Measurements from ENCODE around the gene FREM2. TPM values are rescaled to one million over a fixed set of nuclear protein-coding genes. Genes with fewer than 3 reads are reported as not detected.

FREM2 gene
- total and polyA plus RNA-seq, 2 donors (not counting 3 experiments of a cell fraction or from before 2014, with no cell fraction given), result under 0.01 TPM; not detected in 1

- H3K9ac ChIP-seq (replicated peaks; ENCODE audit: extremely low read depth, insufficient read depth, low read length), result no peak overlapping the region
- no peak overlapping the region for H3K27ac ChIP-seq (ENCODE audit: insufficient read depth, low read depth, low read length)
- peaks cover 0 to 4% of the 10 kb centered on the region in 2 experiments for H3K27me3 ChIP-seq (ENCODE audit: control insufficient read depth in 2 of 2, insufficient read depth in 2 of 2, low read length in 2 of 2)
- no peak overlapping the region for H3K4me2 ChIP-seq (ENCODE audit: insufficient read depth, low read length)
- H2AFZ ChIP-seq (ENCODE audit: low read depth, low read length), result no peak overlapping the region
- H3K36me3 ChIP-seq (ENCODE audit: control insufficient read depth in 2 of 2, extremely low read depth in 1 of 2, insufficient read depth in 2 of 2, low read length in 2 of 2), result no peaks in the 10 kb centered on the region
- dilution Hi-C loops (cut with MboI; ENCODE audit: extremely low pct_ligation_motif_present, low sequenced_read_pairs) (no loop called here), intact Hi-C loops (cut with micrococcal nuclease) (no loop called here)
- no peak overlapping the region for H3K4me3 ChIP-seq (replicated peaks in 1 of 3; ENCODE audit: insufficient read depth in 1 of 3, low read depth in 1 of 3, low read length in 3 of 3)
- ChIA-PET POLR2A (interaction anchor here (0.6 kb wide), 1 partner anchor 1057 kb away, joined by 3 read pairs; no protein-coding TSS in a partner anchor), CTCF (no interaction called here)
- DNase-seq (ENCODE audit: low read depth, low spot score) (no peak), FAIRE-seq (no peak)
- H3K9me3 ChIP-seq (replicated peaks; ENCODE audit: control insufficient read depth, insufficient read depth, low read length), result no peaks in the 10 kb centered on the region
- TF ChIP-seq, protein P1, sequence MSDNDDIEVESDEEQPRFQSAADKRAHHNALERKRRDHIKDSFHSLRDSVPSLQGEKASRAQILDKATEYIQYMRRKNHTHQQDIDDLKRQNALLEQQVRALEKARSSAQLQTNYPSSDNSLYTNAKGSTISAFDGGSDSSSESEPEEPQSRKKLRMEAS (IDR thresholded peaks at IDR 0.05; ENCODE audit: insufficient read depth, insufficient read length), result no peak
- TF ChIP-seq FOS (IDR thresholded peaks at IDR 0.05; ENCODE audit: borderline replicate concordance, insufficient read depth, low read length) (no peak), POLR2AphosphoS5 (IDR thresholded peaks at IDR 0.05; ENCODE audit: insufficient read depth, low read depth, low read length) (no peak), GATA2 (IDR thresholded peaks at IDR 0.05; ENCODE audit: insufficient read depth, insufficient read length, low read depth, low read length) (no peak), EZH2 (IDR thresholded peaks at IDR 0.05; ENCODE audit: borderline replicate concordance, low read depth, low read length, severe bottlenecking) (no peak), MYC (IDR thresholded peaks at IDR 0.05; ENCODE audit: low read depth, low read length) (no peak)
- TF ChIP-seq, protein P2, sequence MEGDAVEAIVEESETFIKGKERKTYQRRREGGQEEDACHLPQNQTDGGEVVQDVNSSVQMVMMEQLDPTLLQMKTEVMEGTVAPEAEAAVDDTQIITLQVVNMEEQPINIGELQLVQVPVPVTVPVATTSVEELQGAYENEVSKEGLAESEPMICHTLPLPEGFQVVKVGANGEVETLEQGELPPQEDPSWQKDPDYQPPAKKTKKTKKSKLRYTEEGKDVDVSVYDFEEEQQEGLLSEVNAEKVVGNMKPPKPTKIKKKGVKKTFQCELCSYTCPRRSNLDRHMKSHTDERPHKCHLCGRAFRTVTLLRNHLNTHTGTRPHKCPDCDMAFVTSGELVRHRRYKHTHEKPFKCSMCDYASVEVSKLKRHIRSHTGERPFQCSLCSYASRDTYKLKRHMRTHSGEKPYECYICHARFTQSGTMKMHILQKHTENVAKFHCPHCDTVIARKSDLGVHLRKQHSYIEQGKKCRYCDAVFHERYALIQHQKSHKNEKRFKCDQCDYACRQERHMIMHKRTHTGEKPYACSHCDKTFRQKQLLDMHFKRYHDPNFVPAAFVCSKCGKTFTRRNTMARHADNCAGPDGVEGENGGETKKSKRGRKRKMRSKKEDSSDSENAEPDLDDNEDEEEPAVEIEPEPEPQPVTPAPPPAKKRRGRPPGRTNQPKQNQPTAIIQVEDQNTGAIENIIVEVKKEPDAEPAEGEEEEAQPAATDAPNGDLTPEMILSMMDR (IDR thresholded peaks at IDR 0.05; ENCODE audit: extremely low read depth in 1 of 2, insufficient read depth in 1 of 2, low read depth in 1 of 2, low read length in 2 of 2), result no peak
- H3K9me1 ChIP-seq (replicated peaks; ENCODE audit: control insufficient read depth, extremely low read depth, insufficient read depth, low read length), result no peaks in the 10 kb centered on the region
- H4K20me1 ChIP-seq (replicated peaks; ENCODE audit: control insufficient read depth, extremely low read depth, insufficient read depth, low read length), result no peaks in the 10 kb centered on the region
- no peaks in the 10 kb centered on the region for H3K79me2 ChIP-seq (ENCODE audit: control insufficient read depth, insufficient read depth, low read length)
- H3K4me1 ChIP-seq (ENCODE audit: control insufficient read depth, extremely low read depth, insufficient read depth, low read length), result no peaks in the 10 kb centered on the region
- BruUV-seq (replicated peaks), result no TSS peak
Measured at GRCh38 chr13:38664906-38665305, 22.0 kb upstream of the FREM2 start.

All from endothelial cell of umbilical vein (primary cell).